WTC11 (cell line): Measurements from ENCODE around the gene RUVBL1. TPM values are rescaled to one million over a fixed set of nuclear protein-coding genes. Genes with fewer than 3 reads are reported as not detected.

ENCODE experiments used
- ATAC-seq: fragments of 200-7000 bp; cut with Tn5 transposase; 2 replicates; pipeline ENCODE4 v1.10.0; 2021; ENCODE audit warnings: mild to moderate bottlenecking, moderate library complexity
- CTCF ChIA-PET: fragments of 300-600 bp; sonication (Branson Sonifier 250); formaldehyde crosslinking; loops from one replicate; lab custom pipeline; 2021; ENCODE audit warnings: antibody characterized with exemption; lab: Charles Lee
- POLR2A ChIA-PET: fragments of 350-600 bp; sonication (Branson Sonifier 250); formaldehyde crosslinking; loops from one replicate; lab custom pipeline; 2021; ENCODE audit warnings: antibody characterized with exemption; lab: Charles Lee
- DNase-seq: peaks from one replicate; pipeline ENCODE4 v3.0.0; 2021; ENCODE audit warnings: low spot score
- H3K27ac Mint-ChIP-seq: 2 replicates; pipeline ENCODE4 v1.8.0; 2021; ENCODE audit warnings: mixed read lengths
- H3K27me3 Mint-ChIP-seq: 2 replicates; pipeline ENCODE4 v1.8.0; 2021; ENCODE audit warnings: low read depth, mild to moderate bottlenecking, moderate library complexity, mixed read lengths
- H3K36me3 Mint-ChIP-seq: 2 replicates; pipeline ENCODE4 v1.8.0; 2021; ENCODE audit warnings: mixed read lengths
- H3K4me1 Mint-ChIP-seq: 2 replicates; pipeline ENCODE4 v1.8.0; 2022; ENCODE audit warnings: mixed read lengths
- H3K4me3 Mint-ChIP-seq: 2 replicates; pipeline ENCODE4 v1.8.0; 2021; ENCODE audit warnings: mild to moderate bottlenecking, moderate library complexity, mixed read lengths
- H3K9me3 Mint-ChIP-seq: 2 replicates; pipeline ENCODE4 v1.8.0; 2021; ENCODE audit warnings: mixed read lengths
- ARID4B ChIP-seq: sonication (generic); formaldehyde crosslinking; IDR thresholded peaks from 2 replicates; pipeline ENCODE4 v1.8.0; 2023; ENCODE audit warnings: missing genetic modification reagents, mild to moderate bottlenecking, borderline replicate concordance
- E2F4 ChIP-seq: sonication (generic); formaldehyde crosslinking; IDR thresholded peaks from 2 replicates; pipeline ENCODE4 v1.8.1; 2022; ENCODE audit warnings: low read depth, mild to moderate bottlenecking, moderate library complexity, missing genetic modification reagents, borderline replicate concordance
- ESRRA ChIP-seq: sonication (generic); formaldehyde crosslinking; IDR thresholded peaks from 2 replicates; pipeline ENCODE4 v1.8.1; 2022; ENCODE audit warnings: mild to moderate bottlenecking, missing genetic modification reagents, borderline replicate concordance
- ETV6 ChIP-seq: sonication (generic); formaldehyde crosslinking; IDR thresholded peaks from 2 replicates; pipeline ENCODE4 v1.8.1; 2022; ENCODE audit warnings: mild to moderate bottlenecking, missing genetic modification reagents
- FOXP1 ChIP-seq: sonication (generic); formaldehyde crosslinking; IDR thresholded peaks from 2 replicates; pipeline ENCODE4 v1.8.0; 2022; ENCODE audit warnings: missing genetic modification reagents, mild to moderate bottlenecking, moderate library complexity, borderline replicate concordance
- KAT7 ChIP-seq: sonication (generic); formaldehyde crosslinking; IDR thresholded peaks from 2 replicates; pipeline ENCODE4 v1.8.1; 2023; ENCODE audit warnings: missing genetic modification reagents, mild to moderate bottlenecking, borderline replicate concordance
- NFATC4 ChIP-seq: fragments of 250-450 bp; sonication (Bioruptor Pico); IDR thresholded peaks from 2 replicates; pipeline ENCODE4 v1.9.0; 2021; ENCODE audit warnings: mild to moderate bottlenecking
- OVOL2 ChIP-seq: fragments of 250-450 bp; sonication (Bioruptor Pico); IDR thresholded peaks from 2 replicates; pipeline ENCODE4 v1.9.0; 2021; ENCODE audit warnings: mild to moderate bottlenecking, borderline replicate concordance
- SP1 ChIP-seq: sonication (generic); formaldehyde crosslinking; conservative IDR thresholded peaks from 2 replicates; pipeline ENCODE4 v1.8.1; 2022; ENCODE audit warnings: missing genetic modification reagents
- TCF7 ChIP-seq: sonication (generic); formaldehyde crosslinking; IDR thresholded peaks from 2 replicates; pipeline ENCODE4 v1.8.0; 2022; ENCODE audit warnings: mild to moderate bottlenecking, low read depth, missing genetic modification reagents, moderate library complexity
- ZNF138 ChIP-seq: sonication (generic); formaldehyde crosslinking; conservative IDR thresholded peaks from 2 replicates; pipeline ENCODE4 v1.8.1; 2022; ENCODE audit warnings: mild to moderate bottlenecking, moderate library complexity, missing genetic modification reagents
- ZNF317 ChIP-seq: sonication (generic); formaldehyde crosslinking; IDR thresholded peaks from 2 replicates; pipeline ENCODE4 v1.8.1; 2023; ENCODE audit warnings: low read depth, mild to moderate bottlenecking, moderate library complexity, missing genetic modification reagents, borderline replicate concordance
- ZNF512 ChIP-seq: sonication (generic); formaldehyde crosslinking; IDR thresholded peaks from 2 replicates; pipeline ENCODE4 v1.8.1; 2022; ENCODE audit warnings: missing genetic modification reagents, borderline replicate concordance
- total RNA-seq: library from RNA; stranded (reverse); gene quantifications from 3 replicates; pipeline ENCODE4 v1.2.3, GENCODE V29; 2021
- TF ChIP-seq, protein P1 (sequence below): sonication (generic); formaldehyde crosslinking; IDR thresholded peaks from 2 replicates; pipeline ENCODE4 v1.8.0; 2022; ENCODE audit warnings: mild to moderate bottlenecking, missing genetic modification reagents
- TF ChIP-seq, protein P2 (sequence below): fragments of 250-450 bp; sonication (Bioruptor Pico); IDR thresholded peaks from 2 replicates; pipeline ENCODE4 v1.9.0; 2021; ENCODE audit warnings: mild to moderate bottlenecking

RUVBL1 gene
- total RNA-seq, 1 experiment from 2014 or later = 118 TPM

DNA sequence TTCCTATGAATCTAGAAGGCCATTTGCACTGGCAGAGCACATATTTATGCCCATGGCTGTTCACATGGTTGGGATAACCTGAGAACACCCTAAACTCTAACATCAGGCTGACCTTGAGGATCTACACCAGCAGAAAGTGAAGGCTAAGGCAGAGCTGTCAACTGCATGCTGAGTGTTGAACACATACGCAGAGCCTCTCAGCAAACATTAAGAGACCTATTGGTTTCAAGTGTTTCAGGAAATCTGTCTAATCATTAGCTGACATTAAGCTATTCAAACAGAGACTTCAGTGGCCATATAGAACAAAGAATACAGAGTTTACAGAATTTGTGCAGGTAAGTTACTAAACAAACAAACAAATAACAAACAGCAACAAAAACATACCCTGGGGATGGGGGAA lies 87.5 kb downstream of the RUVBL1 start:
- no peak overlapping the region for H3K27ac Mint-ChIP-seq
- H3K4me3 Mint-ChIP-seq = no peak overlapping the region
- CTCF ChIA-PET = no interaction called here
- DNase-seq = no peak
- no peaks in the 10 kb centered on the region for H3K9me3 Mint-ChIP-seq
- TF ChIP-seq KAT7 (CRISPR knock-in tag) = no peak
- no peak for TF ChIP-seq OVOL2 (CRISPR knock-in tag)
- TF ChIP-seq, all 79 proteins: peak for 0
- POLR2A ChIA-PET = interaction anchor here (0.5 kb wide), 1 partner anchor 1929 kb away, joined by 3 read pairs; no protein-coding TSS in a partner anchor
- peaks cover 15% of the 10 kb centered on the region for H3K27me3 Mint-ChIP-seq
- no peak for ATAC-seq
- no peaks in the 10 kb centered on the region for H3K4me1 Mint-ChIP-seq
- no peaks in the 10 kb centered on the region for H3K36me3 Mint-ChIP-seq

- TF ChIP-seq ZNF138 (no peak), ARID4B (CRISPR knock-in tag) (no peak), KAT7 (CRISPR knock-in tag) (no peak), NFATC4 (CRISPR knock-in tag) (no peak), ZNF512 (CRISPR knock-in tag) (no peak), ZNF317 (CRISPR knock-in tag) (no peak), TCF7 (no peak), FOXP1 (CRISPR knock-in tag) (no peak), SP1 (CRISPR knock-in tag) (no peak), ESRRA (CRISPR knock-in tag) (no peak), ETV6 (no peak), E2F4 (CRISPR knock-in tag) (no peak)
- TF ChIP-seq, protein P1, sequence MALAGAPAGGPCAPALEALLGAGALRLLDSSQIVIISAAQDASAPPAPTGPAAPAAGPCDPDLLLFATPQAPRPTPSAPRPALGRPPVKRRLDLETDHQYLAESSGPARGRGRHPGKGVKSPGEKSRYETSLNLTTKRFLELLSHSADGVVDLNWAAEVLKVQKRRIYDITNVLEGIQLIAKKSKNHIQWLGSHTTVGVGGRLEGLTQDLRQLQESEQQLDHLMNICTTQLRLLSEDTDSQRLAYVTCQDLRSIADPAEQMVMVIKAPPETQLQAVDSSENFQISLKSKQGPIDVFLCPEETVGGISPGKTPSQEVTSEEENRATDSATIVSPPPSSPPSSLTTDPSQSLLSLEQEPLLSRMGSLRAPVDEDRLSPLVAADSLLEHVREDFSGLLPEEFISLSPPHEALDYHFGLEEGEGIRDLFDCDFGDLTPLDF (CRISPR knock-in tag) = no peak
- TF ChIP-seq, protein P2, sequence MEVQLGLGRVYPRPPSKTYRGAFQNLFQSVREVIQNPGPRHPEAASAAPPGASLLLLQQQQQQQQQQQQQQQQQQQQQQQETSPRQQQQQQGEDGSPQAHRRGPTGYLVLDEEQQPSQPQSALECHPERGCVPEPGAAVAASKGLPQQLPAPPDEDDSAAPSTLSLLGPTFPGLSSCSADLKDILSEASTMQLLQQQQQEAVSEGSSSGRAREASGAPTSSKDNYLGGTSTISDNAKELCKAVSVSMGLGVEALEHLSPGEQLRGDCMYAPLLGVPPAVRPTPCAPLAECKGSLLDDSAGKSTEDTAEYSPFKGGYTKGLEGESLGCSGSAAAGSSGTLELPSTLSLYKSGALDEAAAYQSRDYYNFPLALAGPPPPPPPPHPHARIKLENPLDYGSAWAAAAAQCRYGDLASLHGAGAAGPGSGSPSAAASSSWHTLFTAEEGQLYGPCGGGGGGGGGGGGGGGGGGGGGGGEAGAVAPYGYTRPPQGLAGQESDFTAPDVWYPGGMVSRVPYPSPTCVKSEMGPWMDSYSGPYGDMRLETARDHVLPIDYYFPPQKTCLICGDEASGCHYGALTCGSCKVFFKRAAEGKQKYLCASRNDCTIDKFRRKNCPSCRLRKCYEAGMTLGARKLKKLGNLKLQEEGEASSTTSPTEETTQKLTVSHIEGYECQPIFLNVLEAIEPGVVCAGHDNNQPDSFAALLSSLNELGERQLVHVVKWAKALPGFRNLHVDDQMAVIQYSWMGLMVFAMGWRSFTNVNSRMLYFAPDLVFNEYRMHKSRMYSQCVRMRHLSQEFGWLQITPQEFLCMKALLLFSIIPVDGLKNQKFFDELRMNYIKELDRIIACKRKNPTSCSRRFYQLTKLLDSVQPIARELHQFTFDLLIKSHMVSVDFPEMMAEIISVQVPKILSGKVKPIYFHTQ (CRISPR knock-in tag) = no peak
- no peaks in the 10 kb centered on the region for H3K4me1 Mint-ChIP-seq
- no peak overlapping the region for H3K4me3 Mint-ChIP-seq
- H3K27me3 Mint-ChIP-seq = peaks cover 10% of the 10 kb centered on the region
- ATAC-seq = no peak
- CTCF ChIA-PET = interaction anchor here (1.0 to 1.6 kb wide), 2 partner anchors 9 to 62 kb away, joined by 3 to 4 read pairs; no protein-coding TSS in a partner anchor
- H3K9me3 Mint-ChIP-seq = no peaks in the 10 kb centered on the region
- no peak for DNase-seq
- H3K36me3 Mint-ChIP-seq = no peaks in the 10 kb centered on the region
- POLR2A ChIA-PET = no interaction called here
- no peak overlapping the region for H3K27ac Mint-ChIP-seq
Measured at GRCh38 chr3:128033102-128033501, 90.5 kb downstream of the RUVBL1 start.
